ENCODE measurements around the gene UBAC2.
"Not testable (repeated sequence)": the region's sequence is repeated elsewhere in the genome, so short reads cannot be mapped to it uniquely, and the experiment has no call there.

UBAC2 gene

GRCh38 chr13:99390601-99391000 is 189.9 kb downstream of the UBAC2 start:
- Histone ChIP-seq H3K4me1 (ENCODE audit: control insufficient read depth in 2 of 2, insufficient read depth in 2 of 2, low read length in 2 of 2) (no peaks in the 10 kb centered on the region), H3K9ac (ENCODE audit: low read depth in 1 of 2, low read length in 2 of 2) (no peak overlapping the region), H3K36me3 (ENCODE audit: control insufficient read depth in 2 of 2, insufficient read depth in 2 of 2, low read length in 2 of 2) (peaks cover 5 to 6% of the 10 kb centered on the region in 2 donors), H3K9me3 (ENCODE audit: control insufficient read depth in 2 of 2, low read length in 2 of 2) (no peaks in the 10 kb centered on the region), H3K27ac (ENCODE audit: low read depth in 2 of 2, low read length in 2 of 2) (no peak overlapping the region), H3K4me3 (ENCODE audit: low read length in 2 of 2) (no peak overlapping the region), H3K27me3 (ENCODE audit: control insufficient read depth in 2 of 2, insufficient read depth in 2 of 2, low read length in 2 of 2) (no peaks in the 10 kb centered on the region)

GRCh38 chr13:99391781-99392469 is 191.3 kb downstream of the UBAC2 start:
- Histone ChIP-seq H3K9me3 (ENCODE audit: control insufficient read depth in 2 of 2, low read length in 2 of 2) (no peaks in the 10 kb centered on the region), H3K4me1 (ENCODE audit: control insufficient read depth in 2 of 2, insufficient read depth in 2 of 2, low read length in 2 of 2) (no peaks in the 10 kb centered on the region), H3K27me3 (ENCODE audit: control insufficient read depth in 2 of 2, insufficient read depth in 2 of 2, low read length in 2 of 2) (no peaks in the 10 kb centered on the region), H3K4me3 (ENCODE audit: low read length in 2 of 2) (no peak overlapping the region), H3K27ac (ENCODE audit: low read depth in 2 of 2, low read length in 2 of 2) (no peak overlapping the region), H3K36me3 (ENCODE audit: control insufficient read depth in 2 of 2, insufficient read depth in 2 of 2, low read length in 2 of 2) (no peaks in the 10 kb centered on the region), H3K9ac (ENCODE audit: low read depth in 1 of 2, low read length in 2 of 2) (no peak overlapping the region)

GRCh38 chr13:99392470-99393135 is 191.9 kb downstream of the UBAC2 start:
- H3K36me3 ChIP-seq (ENCODE audit: control insufficient read depth in 2 of 2, insufficient read depth in 2 of 2, low read length in 2 of 2), result no peaks in the 10 kb centered on the region
- H3K27ac ChIP-seq (ENCODE audit: low read depth in 2 of 2, low read length in 2 of 2), result no peak overlapping the region
- no peaks in the 10 kb centered on the region for H3K27me3 ChIP-seq (ENCODE audit: control insufficient read depth in 2 of 2, insufficient read depth in 2 of 2, low read length in 2 of 2)
- no peaks in the 10 kb centered on the region for H3K9me3 ChIP-seq (ENCODE audit: control insufficient read depth in 2 of 2, low read length in 2 of 2)
- H3K4me1 ChIP-seq (ENCODE audit: control insufficient read depth in 2 of 2, insufficient read depth in 2 of 2, low read length in 2 of 2), result no peaks in the 10 kb centered on the region
- H3K9ac ChIP-seq (ENCODE audit: low read depth in 1 of 2, low read length in 2 of 2), result no peak overlapping the region
- no peak overlapping the region for H3K4me3 ChIP-seq (ENCODE audit: low read length in 2 of 2)

GRCh38 chr13:99393391-99393790 is 192.7 kb downstream of the UBAC2 start:
- not testable (repeated sequence) for H3K4me1 ChIP-seq (ENCODE audit: control insufficient read depth in 2 of 2, insufficient read depth in 2 of 2, low read length in 2 of 2); H3K27ac ChIP-seq (ENCODE audit: low read depth in 2 of 2, low read length in 2 of 2); H3K36me3 ChIP-seq (ENCODE audit: control insufficient read depth in 2 of 2, insufficient read depth in 2 of 2, low read length in 2 of 2); H3K27me3 ChIP-seq (ENCODE audit: control insufficient read depth in 2 of 2, insufficient read depth in 2 of 2, low read length in 2 of 2); H3K9me3 ChIP-seq (ENCODE audit: control insufficient read depth in 2 of 2, low read length in 2 of 2); H3K9ac ChIP-seq (ENCODE audit: low read depth in 1 of 2, low read length in 2 of 2); H3K4me3 ChIP-seq (ENCODE audit: low read length in 2 of 2)

GRCh38 chr13:99393791-99394735 is 193.4 kb downstream of the UBAC2 start:
- Histone ChIP-seq H3K27ac (ENCODE audit: low read depth in 2 of 2, low read length in 2 of 2) (no peak overlapping the region), H3K4me3 (ENCODE audit: low read length in 2 of 2) (no peak overlapping the region), H3K9ac (ENCODE audit: low read depth in 1 of 2, low read length in 2 of 2) (no peak overlapping the region), H3K4me1 (ENCODE audit: control insufficient read depth in 2 of 2, insufficient read depth in 2 of 2, low read length in 2 of 2) (no peaks in the 10 kb centered on the region), H3K27me3 (ENCODE audit: control insufficient read depth in 2 of 2, insufficient read depth in 2 of 2, low read length in 2 of 2) (no peaks in the 10 kb centered on the region), H3K9me3 (ENCODE audit: control insufficient read depth in 2 of 2, low read length in 2 of 2) (no peaks in the 10 kb centered on the region), H3K36me3 (ENCODE audit: control insufficient read depth in 2 of 2, insufficient read depth in 2 of 2, low read length in 2 of 2) (no peaks in the 10 kb centered on the region)

GRCh38 chr13:99395436-99395835 is 194.8 kb downstream of the UBAC2 start:
- H3K9me3 ChIP-seq (ENCODE audit: control insufficient read depth in 2 of 2, low read length in 2 of 2), result no peaks in the 10 kb centered on the region
- H3K9ac ChIP-seq (ENCODE audit: low read depth in 1 of 2, low read length in 2 of 2), result no peak overlapping the region
- H3K27ac ChIP-seq (ENCODE audit: low read depth in 2 of 2, low read length in 2 of 2), result no peak overlapping the region
- no peaks in the 10 kb centered on the region for H3K36me3 ChIP-seq (ENCODE audit: control insufficient read depth in 2 of 2, insufficient read depth in 2 of 2, low read length in 2 of 2)
- no peak overlapping the region for H3K4me3 ChIP-seq (ENCODE audit: low read length in 2 of 2)
- no peaks in the 10 kb centered on the region for H3K4me1 ChIP-seq (ENCODE audit: control insufficient read depth in 2 of 2, insufficient read depth in 2 of 2, low read length in 2 of 2)
- H3K27me3 ChIP-seq (ENCODE audit: control insufficient read depth in 2 of 2, insufficient read depth in 2 of 2, low read length in 2 of 2), result no peaks in the 10 kb centered on the region

- no peaks in the 10 kb centered on the region for H3K27me3 ChIP-seq (ENCODE audit: control insufficient read depth in 2 of 2, insufficient read depth in 2 of 2, low read length in 2 of 2)
- H3K36me3 ChIP-seq (ENCODE audit: control insufficient read depth in 2 of 2, insufficient read depth in 2 of 2, low read length in 2 of 2), result no peaks in the 10 kb centered on the region
- no peak overlapping the region for H3K4me3 ChIP-seq (ENCODE audit: low read length in 2 of 2)
- no peaks in the 10 kb centered on the region for H3K4me1 ChIP-seq (ENCODE audit: control insufficient read depth in 2 of 2, insufficient read depth in 2 of 2, low read length in 2 of 2)
- H3K9ac ChIP-seq (ENCODE audit: low read depth in 1 of 2, low read length in 2 of 2), result no peak overlapping the region
- no peaks in the 10 kb centered on the region for H3K9me3 ChIP-seq (ENCODE audit: control insufficient read depth in 2 of 2, low read length in 2 of 2)
- no peak overlapping the region for H3K27ac ChIP-seq (ENCODE audit: low read depth in 2 of 2, low read length in 2 of 2)
Observed at GRCh38 chr13:99396446-99396845, 195.8 kb downstream of the UBAC2 start.

- H3K9me3 ChIP-seq (ENCODE audit: control insufficient read depth in 2 of 2, low read length in 2 of 2), result no peaks in the 10 kb centered on the region
- H3K36me3 ChIP-seq (ENCODE audit: control insufficient read depth in 2 of 2, insufficient read depth in 2 of 2, low read length in 2 of 2), result no peaks in the 10 kb centered on the region
- H3K27me3 ChIP-seq (ENCODE audit: control insufficient read depth in 2 of 2, insufficient read depth in 2 of 2, low read length in 2 of 2), result no peaks in the 10 kb centered on the region
Observed at GRCh38 chr13:99398071-99398470, 197.4 kb downstream of the UBAC2 start.

GRCh38 chr13:99398916-99399622 is 198.4 kb downstream of the UBAC2 start:
- H3K27ac ChIP-seq (ENCODE audit: low read depth in 2 of 2, low read length in 2 of 2), result no peak overlapping the region
- no peaks in the 10 kb centered on the region for H3K9me3 ChIP-seq (ENCODE audit: control insufficient read depth in 2 of 2, low read length in 2 of 2)
- H3K36me3 ChIP-seq (ENCODE audit: control insufficient read depth in 2 of 2, insufficient read depth in 2 of 2, low read length in 2 of 2), result no peaks in the 10 kb centered on the region
- H3K9ac ChIP-seq (ENCODE audit: low read depth in 1 of 2, low read length in 2 of 2), result no peak overlapping the region
- no peak overlapping the region for H3K4me3 ChIP-seq (ENCODE audit: low read length in 2 of 2)
- no peaks in the 10 kb centered on the region for H3K27me3 ChIP-seq (ENCODE audit: control insufficient read depth in 2 of 2, insufficient read depth in 2 of 2, low read length in 2 of 2)
- peaks cover 0 to 2% of the 10 kb centered on the region in 2 donors for H3K4me1 ChIP-seq (ENCODE audit: control insufficient read depth in 2 of 2, insufficient read depth in 2 of 2, low read length in 2 of 2)

More at GRCh38 chr13:99398071-99398470, 197.4 kb downstream of the UBAC2 start:
- H3K9ac ChIP-seq (ENCODE audit: low read depth in 1 of 2, low read length in 2 of 2), result no peak overlapping the region
- H3K4me3 ChIP-seq (ENCODE audit: low read length in 2 of 2), result no peak overlapping the region
- H3K27ac ChIP-seq (ENCODE audit: low read depth in 2 of 2, low read length in 2 of 2), result no peak overlapping the region
- H3K4me1 ChIP-seq (ENCODE audit: control insufficient read depth in 2 of 2, insufficient read depth in 2 of 2, low read length in 2 of 2), result no peaks in the 10 kb centered on the region
